Gastroesophageal sphincter (tissue), 3 donors: ENCODE data around the gene YEATS2.

Experiments used
- CTCF ChIP-seq, 4 experiments: fragments of 200-600 bp in 2 of 4; fragments of 450-650 bp in 2 of 4; sonication (generic) in 1 of 4; IDR thresholded peaks; one replicate each; pipeline ENCODE4 v1.5.1; 2017 to 2019; ENCODE audit warnings: antibody characterized with exemption in 4 of 4, mild to moderate bottlenecking in 2 of 4, moderate library complexity in 2 of 4
- POLR2A ChIP-seq, 2 donors: fragments of 450-650 bp; IDR thresholded peaks; one replicate each; pipeline ENCODE4 v1.6.1; 2017; ENCODE audit warnings: antibody characterized with exemption in 2 of 2, mild to moderate bottlenecking in 2 of 2, moderate library complexity in 1 of 2

- TF ChIP-seq CTCF (IDR thresholded peaks at IDR 0.05), result no peak
- TF ChIP-seq POLR2A (IDR thresholded peaks at IDR 0.05), result no peak
These were observed 42.9 kb upstream of the YEATS2 start for GRCh38 chr3:183654727-183655126.
